ENCODE data around the gene DESI2. TPM values are rescaled to one million over a fixed set of nuclear protein-coding genes. Genes with fewer than 3 reads are reported as not detected.

DESI2 gene
- total RNA-seq, 1 experiment from 2014 or later = 44.6 TPM

- intact Hi-C loops (cut with micrococcal nuclease) = no loop called here
- no peak for DNase-seq (ENCODE audit: low read depth, low spot score)
Observed at GRCh38 chr1:244695937-244696336, 43.0 kb downstream of the DESI2 start.

GRCh38 chr1:244699741-244700140, 46.8 kb downstream of the DESI2 start:
- intact Hi-C loops (cut with micrococcal nuclease) = no loop called here
- H3K9me3 ChIP-seq (ENCODE audit: control insufficient read depth in 1 of 2, insufficient read depth in 1 of 2, low read depth in 1 of 2, low read length in 2 of 2) = no peaks in the 10 kb centered on the region
- no peak overlapping the region for H2AFZ ChIP-seq (ENCODE audit: low read depth, low read length, poor library complexity, severe bottlenecking)
- no peak overlapping the region for H3K4me3 ChIP-seq (replicated peaks in 1 of 2; ENCODE audit: low read depth in 1 of 2, low read length in 2 of 2)
- H4K20me1 ChIP-seq (ENCODE audit: insufficient read depth) = no peaks in the 10 kb centered on the region
- DNase-seq (ENCODE audit: low read depth, low spot score) = no peak
- no peaks in the 10 kb centered on the region for H3K4me1 ChIP-seq (ENCODE audit: control insufficient read depth in 1 of 2, insufficient read depth in 2 of 2, low read length in 2 of 2)
- ChIA-PET POLR2A (no interaction called here), RAD21 (ENCODE audit: low non-redundant PET in 1 of 2, low total read pairs in 2 of 2, uncharacterized antibody in 2 of 2, unreplicated experiment in 2 of 2) (no interaction called here), CTCF (no interaction called here)
- H3K27ac ChIP-seq (ENCODE audit: low read depth, low read length) = no peak overlapping the region
- BruUV-seq (replicated peaks) = no TSS peak
- H3K4me2 ChIP-seq (ENCODE audit: low read length) = no peak overlapping the region
- no peaks in the 10 kb centered on the region for H3K79me2 ChIP-seq (ENCODE audit: insufficient read depth, low read length)
- no peaks in the 10 kb centered on the region for H3K27me3 ChIP-seq (ENCODE audit: insufficient read depth, low read length)
- no peak overlapping the region for H3K9ac ChIP-seq (ENCODE audit: low read length)
- H3K9me2 ChIP-seq (ENCODE audit: insufficient read depth) = no peaks in the 10 kb centered on the region
- ATAC-seq = no peak
- H3K36me3 ChIP-seq (ENCODE audit: control insufficient read depth in 1 of 2, insufficient read depth in 2 of 2, low read length in 2 of 2) = peaks cover 0 to 2% of the 10 kb centered on the region in 2 experiments; a peak in 1 of 4 replicates
- TF ChIP-seq SRF (IDR thresholded peaks at IDR 0.05; ENCODE audit: low read depth) = no peak
- TF ChIP-seq EZH2 (IDR thresholded peaks at IDR 0.05) = no peak
- TF ChIP-seq EGR1 (IDR thresholded peaks at IDR 0.05; ENCODE audit: low read depth) = no peak
- no peak for TF ChIP-seq EZH2phosphoT487 (IDR thresholded peaks at IDR 0.05; ENCODE audit: borderline replicate concordance)
- no peak for TF ChIP-seq JUND (IDR thresholded peaks at IDR 0.05)
- TF ChIP-seq SP1 (IDR thresholded peaks at IDR 0.05; ENCODE audit: low read depth) = no peak
- TF ChIP-seq ZNF274 (IDR thresholded peaks at IDR 0.05; ENCODE audit: low read depth, low read length) = no peak
- no peak for TF ChIP-seq MAX (IDR thresholded peaks at IDR 0.05)
- TF ChIP-seq YY1 (IDR thresholded peaks at IDR 0.05; ENCODE audit: extremely low read depth, insufficient replicate concordance, low read depth, low read length) = no peak
- no peak for TF ChIP-seq FOSL1 (IDR thresholded peaks at IDR 0.05; ENCODE audit: low read depth)
- TF ChIP-seq POLR2AphosphoS5 (IDR thresholded peaks at IDR 0.05; ENCODE audit: low read depth, low read length) = no peak
- no peak for TF ChIP-seq TCF7L2 (IDR thresholded peaks at IDR 0.05; ENCODE audit: borderline replicate concordance, extremely low read depth, insufficient read depth, insufficient read length)
- no peak for TF ChIP-seq CEBPB (IDR thresholded peaks at IDR 0.05; ENCODE audit: low read depth)
- no peak for TF ChIP-seq ATF3 (IDR thresholded peaks at IDR 0.05)
- TF ChIP-seq RAD21 (IDR thresholded peaks at IDR 0.05; ENCODE audit: low read depth) = no peak

More at GRCh38 chr1:244695937-244696336, 43.0 kb downstream of the DESI2 start:
- H2AFZ ChIP-seq (ENCODE audit: low read depth, low read length, poor library complexity, severe bottlenecking) = no peak overlapping the region
- H3K27ac ChIP-seq (ENCODE audit: low read depth, low read length) = no peak overlapping the region
- no peaks in the 10 kb centered on the region for H3K9me2 ChIP-seq (ENCODE audit: insufficient read depth)
- H4K20me1 ChIP-seq (ENCODE audit: insufficient read depth) = no peaks in the 10 kb centered on the region
- H3K4me1 ChIP-seq (ENCODE audit: control insufficient read depth in 1 of 2, insufficient read depth in 2 of 2, low read length in 2 of 2) = no peaks in the 10 kb centered on the region
- ChIA-PET RAD21 (ENCODE audit: low non-redundant PET in 1 of 2, low total read pairs in 2 of 2, uncharacterized antibody in 2 of 2, unreplicated experiment in 2 of 2) (no interaction called here), POLR2A (no interaction called here), CTCF (no interaction called here)
- no peak for ATAC-seq
- no peaks in the 10 kb centered on the region for H3K27me3 ChIP-seq (ENCODE audit: insufficient read depth, low read length)
- no peak overlapping the region for H3K9ac ChIP-seq (ENCODE audit: low read length)
- no TSS peak for BruUV-seq (replicated peaks)
- peaks cover 0 to 10% of the 10 kb centered on the region in 2 experiments; a peak in 1 of 4 replicates for H3K36me3 ChIP-seq (ENCODE audit: control insufficient read depth in 1 of 2, insufficient read depth in 2 of 2, low read length in 2 of 2)
- H3K4me2 ChIP-seq (ENCODE audit: low read length) = no peak overlapping the region
- no peaks in the 10 kb centered on the region for H3K79me2 ChIP-seq (ENCODE audit: insufficient read depth, low read length)
- no peaks in the 10 kb centered on the region for H3K9me3 ChIP-seq (ENCODE audit: control insufficient read depth in 1 of 2, insufficient read depth in 1 of 2, low read depth in 1 of 2, low read length in 2 of 2)
- H3K4me3 ChIP-seq (replicated peaks in 1 of 2; ENCODE audit: low read depth in 1 of 2, low read length in 2 of 2) = no peak overlapping the region
- TF ChIP-seq TCF7L2 (IDR thresholded peaks at IDR 0.05; ENCODE audit: borderline replicate concordance, extremely low read depth, insufficient read depth, insufficient read length) = no peak
- TF ChIP-seq CEBPB (IDR thresholded peaks at IDR 0.05; ENCODE audit: low read depth) = no peak
- TF ChIP-seq POLR2AphosphoS5 (IDR thresholded peaks at IDR 0.05; ENCODE audit: low read depth, low read length) = no peak
- TF ChIP-seq CTCF (IDR thresholded peaks at IDR 0.05 in 2 of 3, conservative IDR thresholded peaks at IDR 0.05 in 1 of 3; ENCODE audit: borderline replicate concordance in 1 of 3, insufficient read depth in 1 of 3, low read depth in 2 of 3, low read length in 2 of 3) = no peak
- no peak for TF ChIP-seq SP1 (IDR thresholded peaks at IDR 0.05; ENCODE audit: low read depth)
- TF ChIP-seq POLR2A (IDR thresholded peaks at IDR 0.05; ENCODE audit: borderline replicate concordance, extremely low read depth, insufficient read depth, insufficient read length) = no peak

Data from HCT116 (cell line).